Activated CD8-positive, alpha-beta T cell treated with anti-CD3 and anti-CD28 coated beads, Interleukin-2, amount 10 ng/mL, durations not matched to agents 7 days and 5 days (primary cell): ENCODE results near the gene ZNF385C. TPM values are rescaled to one million over a fixed set of nuclear protein-coding genes. Genes with fewer than 3 reads are reported as not detected.
A peak's percentile ranks its signal among the peaks of the same experiment; 100 is the strongest.

ENCODE experiments used
- ATAC-seq: fragments of 150-1000 bp; cut with Tn5 transposase; one replicate; pipeline ENCODE4 v1.10.0; 2021; ENCODE audit warnings: moderate library complexity
- CTCF ChIA-PET: fragments of 350-600 bp; sonication (Branson Sonifier 250); formaldehyde crosslinking; loops from one replicate; lab custom pipeline; 2021; ENCODE audit warnings: antibody characterized with exemption; lab: Charles Lee
- POLR2A ChIA-PET: fragments of 350-600 bp; sonication (Branson Sonifier 250); formaldehyde crosslinking; loops from one replicate; lab custom pipeline; 2021; ENCODE audit warnings: antibody characterized with exemption; lab: Charles Lee
- DNase-seq: peaks from one replicate; pipeline ENCODE4 v3.0.0-alpha.2; 2020
- H3K27ac Mint-ChIP-seq: one replicate; pipeline ENCODE4 v1.8.0; 2021; ENCODE audit warnings: mild to moderate bottlenecking, mixed read lengths
- H3K27me3 Mint-ChIP-seq: one replicate; pipeline ENCODE4 v1.8.0; 2021; ENCODE audit warnings: low read depth, mixed read lengths
- H3K36me3 Mint-ChIP-seq: one replicate; pipeline ENCODE4 v1.8.0; 2021; ENCODE audit warnings: low read depth, mixed read lengths
- H3K4me1 Mint-ChIP-seq: one replicate; pipeline ENCODE4 v1.8.0; 2021; ENCODE audit warnings: low read depth, mixed read lengths
- H3K4me3 Mint-ChIP-seq: one replicate; pipeline ENCODE4 v1.8.0; 2021; ENCODE audit warnings: mild to moderate bottlenecking, mixed read lengths
- H3K9me3 Mint-ChIP-seq: one replicate; pipeline ENCODE4 v1.8.0; 2022; ENCODE audit warnings: mixed read lengths; ENCODE audit not compliant: insufficient read depth
- total RNA-seq, 2 experiments: library from RNA; stranded (reverse); gene quantifications; one replicate each; pipeline ENCODE4 v1.2.3, GENCODE V29; 2021

The ZNF385C gene
- total RNA-seq, 2 experiments from 2014 or later = 0.23 to 0.47 TPM

DNA sequence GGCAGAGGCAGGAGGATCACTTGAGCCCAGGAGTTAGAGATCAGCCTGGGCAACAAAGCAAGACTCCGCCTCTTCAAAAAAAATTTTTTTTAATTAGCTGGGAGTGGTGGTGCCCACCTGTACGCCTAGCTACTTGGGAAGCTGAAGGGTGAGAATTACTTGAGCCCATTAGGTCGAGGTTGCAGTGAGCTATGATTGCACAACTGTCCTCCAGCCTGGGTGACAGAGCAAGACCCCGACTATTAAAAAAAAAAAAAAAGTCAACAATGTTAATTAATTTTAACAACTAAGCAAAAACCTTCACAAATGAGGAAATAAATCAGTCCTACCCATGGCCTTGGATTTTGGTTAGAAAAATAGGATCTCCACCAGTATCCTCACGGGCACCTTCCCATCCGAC lies 8.9 kb upstream of the ZNF385C start:
- ChIA-PET POLR2A (interaction anchor here (1.1 to 2.2 kb wide), 4 partner anchors 8 to 141 kb away, joined by 3 to 7 read pairs (median 3); partner anchors contain the start of gene CNP), CTCF (interaction anchor here (0.8 to 16.9 kb wide), 9 partner anchors 10 to 144 kb away, joined by 3 to 168 read pairs (median 6); partner anchors contain the start of genes DNAJC7, KAT2A and NKIRAS2)
- Mint-ChIP-seq H3K36me3 (peaks cover 56% of the 10 kb centered on the region), H3K9me3 (no peaks in the 10 kb centered on the region), H3K27me3 (no peaks in the 10 kb centered on the region), H3K4me1 (peaks cover 46% of the 10 kb centered on the region), H3K4me3 (no peak overlapping the region), H3K27ac (no peak overlapping the region)
- DNase-seq (no peak), ATAC-seq (no peak)

- Mint-ChIP-seq H3K36me3 (peaks cover 54% of the 10 kb centered on the region), H3K27me3 (no peaks in the 10 kb centered on the region), H3K9me3 (no peaks in the 10 kb centered on the region), H3K4me3 (no peak overlapping the region), H3K27ac (peak overlapping the region; percentile 46), H3K4me1 (peaks cover 36% of the 10 kb centered on the region)
- DNase-seq (no peak), ATAC-seq (no peak)
- CTCF ChIA-PET = interaction anchor here (1.4 to 16.9 kb wide), 6 partner anchors 35 to 90 kb away, joined by 3 to 168 read pairs (median 5); partner anchors contain the start of genes DNAJC7 and NKIRAS2
- POLR2A ChIA-PET = no interaction called here
Measured at GRCh38 chr17:42106009-42106408, 7.7 kb upstream of the ZNF385C start.

DNA sequence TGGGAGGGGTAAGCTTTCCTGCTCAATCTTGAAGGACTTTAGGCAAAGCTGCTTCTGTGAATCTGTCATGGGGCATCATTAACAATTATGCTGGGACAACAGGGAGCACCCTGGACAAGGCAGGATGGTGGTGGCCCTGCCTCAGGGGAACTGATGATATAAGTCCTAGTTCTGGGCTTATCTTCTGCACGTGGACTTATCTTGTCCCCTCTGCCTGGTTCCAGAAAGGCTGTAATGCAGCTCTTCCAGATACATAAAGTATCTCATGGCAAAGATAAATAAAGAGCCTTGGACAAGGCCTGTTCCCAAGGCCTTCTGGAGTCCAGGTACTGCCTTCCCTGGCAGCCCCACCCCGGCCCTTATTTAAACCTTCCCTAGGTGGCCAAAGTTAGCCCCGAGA lies 6.0 kb upstream of the ZNF385C start:
- DNase-seq = no peak
- ATAC-seq = no peak
- H3K27me3 Mint-ChIP-seq = no peaks in the 10 kb centered on the region
- peaks cover 43% of the 10 kb centered on the region for H3K36me3 Mint-ChIP-seq
- ChIA-PET CTCF (interaction anchor here (1.8 to 1.9 kb wide), 2 partner anchors 38 to 79 kb away, joined by 8 read pairs; no protein-coding TSS in a partner anchor), POLR2A (interaction anchor here (1.2 to 2.5 kb wide), 2 partner anchors 9 to 16 kb away, joined by 3 to 11 read pairs; partner anchors contain the start of gene DHX58)
- H3K27ac Mint-ChIP-seq = no peak overlapping the region
- no peak overlapping the region for H3K4me3 Mint-ChIP-seq
- peaks cover 24% of the 10 kb centered on the region for H3K4me1 Mint-ChIP-seq
- H3K9me3 Mint-ChIP-seq = no peaks in the 10 kb centered on the region

DNA sequence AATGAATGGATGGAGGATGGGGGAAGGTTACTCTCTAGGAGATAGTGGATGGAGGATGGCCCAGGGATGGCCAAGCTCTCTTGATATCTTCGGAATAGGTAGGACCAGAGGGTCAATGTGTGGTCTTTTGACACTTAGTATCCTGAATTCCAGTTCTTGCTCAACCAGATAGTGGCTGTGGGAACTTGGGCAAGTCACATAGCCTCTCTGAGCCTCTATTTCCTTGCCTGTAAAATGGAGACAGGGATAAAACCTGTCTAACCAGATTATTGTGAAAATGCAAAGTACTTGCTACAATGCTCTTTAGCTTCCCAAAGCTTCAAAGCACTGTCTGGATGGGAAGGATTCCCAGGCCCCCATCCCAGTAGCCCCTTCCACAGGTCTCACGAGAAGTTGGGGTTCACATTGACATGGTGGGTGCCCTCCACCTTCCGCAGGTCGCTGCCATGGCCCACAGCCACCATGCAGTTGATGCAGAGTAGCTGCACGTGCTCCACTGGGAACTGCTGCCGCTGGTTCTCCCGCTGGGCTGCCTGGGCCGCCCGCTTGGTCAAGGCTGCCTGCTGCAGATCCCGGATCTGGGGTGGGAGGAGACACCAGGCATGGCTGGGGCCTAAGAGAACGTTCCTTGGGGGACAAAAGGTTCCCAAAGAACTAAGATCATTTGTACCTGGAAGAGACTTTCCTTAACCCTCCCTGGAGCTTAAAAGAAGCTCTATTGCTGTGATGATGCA lies 5.1 kb upstream of the ZNF385C start:
- Mint-ChIP-seq H3K4me3 (no peak overlapping the region), H3K9me3 (no peaks in the 10 kb centered on the region), H3K27ac (no peak overlapping the region), H3K27me3 (no peaks in the 10 kb centered on the region), H3K36me3 (peaks cover 35% of the 10 kb centered on the region), H3K4me1 (peaks cover 17% of the 10 kb centered on the region)
- ChIA-PET POLR2A (interaction anchor here (1.2 to 2.5 kb wide), 3 partner anchors 10 to 87 kb away, joined by 3 to 11 read pairs (median 6); partner anchors contain the start of genes DHX58 and DNAJC7), CTCF (interaction anchor here (0.8 to 2.9 kb wide), 5 partner anchors 8 to 80 kb away, joined by 3 to 12 read pairs (median 8); no protein-coding TSS in a partner anchor)
- DNase-seq (no peak), ATAC-seq (no peak)

DNA sequence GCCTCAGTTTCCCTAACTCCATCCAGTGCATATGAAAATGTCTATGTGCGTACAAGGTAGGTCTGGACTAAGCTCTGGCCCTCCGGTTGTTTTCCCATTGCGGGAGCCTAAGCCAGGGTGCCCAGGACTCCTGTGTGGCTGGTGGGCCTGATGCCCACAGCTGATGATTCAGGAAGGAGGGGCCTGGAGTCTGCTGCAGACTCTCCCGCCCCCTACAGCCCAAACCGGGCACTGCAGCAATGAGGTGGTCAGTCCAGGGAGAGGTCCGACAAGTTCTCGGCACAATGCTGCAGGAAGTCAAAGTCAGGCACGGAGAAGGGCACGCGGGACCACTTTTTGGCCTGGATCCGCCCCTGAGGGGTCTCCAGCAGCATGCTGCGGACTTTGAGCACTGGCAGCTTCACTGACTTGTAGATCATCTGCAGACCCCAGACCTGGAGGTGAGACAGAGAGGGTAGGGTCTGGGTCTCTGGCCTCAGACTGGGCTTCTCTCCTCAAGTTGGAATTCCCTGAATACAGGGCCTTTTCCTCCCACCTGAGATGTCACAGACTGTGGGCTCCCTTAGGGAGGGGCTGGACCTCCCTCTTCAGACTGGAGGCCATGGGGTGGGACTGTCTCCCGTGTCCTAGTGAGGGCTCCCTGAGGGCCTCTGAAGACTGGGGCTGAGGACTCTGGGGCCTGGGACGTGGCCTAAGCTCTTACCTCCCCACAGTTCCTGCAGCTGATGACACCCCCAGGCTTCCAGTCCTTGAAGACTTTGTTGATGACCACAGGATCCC lies 3.4 kb upstream of the ZNF385C start:
- no peaks in the 10 kb centered on the region for H3K9me3 Mint-ChIP-seq
- H3K4me1 Mint-ChIP-seq = peaks cover 13% of the 10 kb centered on the region
- no peak overlapping the region for H3K4me3 Mint-ChIP-seq
- DNase-seq (peak; percentile 75), ATAC-seq (peak; percentile 66)
- peaks cover 24% of the 10 kb centered on the region for H3K36me3 Mint-ChIP-seq
- H3K27ac Mint-ChIP-seq = no peak overlapping the region
- ChIA-PET POLR2A (interaction anchor here (1.3 to 2.5 kb wide), 2 partner anchors 11 to 37 kb away, joined by 3 to 10 read pairs; partner anchors contain the start of gene DHX58), CTCF (interaction anchor here (0.6 to 2.9 kb wide), 20 partner anchors 8 to 84 kb away, joined by 3 to 32 read pairs (median 8); partner anchors contain the start of genes DHX58, DNAJC7 and NKIRAS2)
- H3K27me3 Mint-ChIP-seq = peaks cover 14% of the 10 kb centered on the region

DNA sequence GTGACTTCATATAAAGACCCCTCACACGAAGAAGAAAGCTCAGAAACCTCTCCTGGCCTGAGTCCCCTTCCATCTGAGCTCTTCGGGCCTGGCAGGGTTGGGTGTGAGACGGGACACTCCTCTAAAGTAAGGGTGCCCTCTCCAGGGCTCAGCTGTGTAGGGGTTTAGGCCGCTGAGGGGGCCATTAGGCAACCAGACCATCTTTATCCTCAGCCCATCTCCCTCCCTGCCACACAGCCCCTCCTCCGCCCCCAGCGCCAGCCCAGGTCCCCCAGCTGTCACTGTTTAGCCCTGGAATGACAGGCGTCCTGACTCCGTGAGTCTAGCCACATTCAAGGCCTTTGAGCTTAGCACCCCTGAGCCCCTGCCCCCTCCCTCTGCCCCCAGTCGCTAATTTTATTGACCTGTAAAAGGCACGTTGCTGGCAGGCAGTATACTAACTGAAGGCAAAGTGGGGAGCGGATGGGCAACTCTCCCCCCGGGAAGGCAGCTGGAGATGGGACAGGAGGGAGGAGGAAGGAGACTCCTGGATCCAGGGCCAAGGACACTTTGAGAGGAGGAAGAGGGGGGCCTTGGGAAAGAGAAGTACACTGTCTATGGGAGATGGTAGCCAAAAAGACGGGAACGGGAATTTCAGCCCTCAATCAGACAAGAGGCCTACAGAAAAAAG lies 592 bp upstream of the ZNF385C start:
- Mint-ChIP-seq H3K27me3 (peaks cover 19% of the 10 kb centered on the region), H3K27ac (no peak overlapping the region), H3K9me3 (no peaks in the 10 kb centered on the region), H3K4me1 (peaks cover 9% of the 10 kb centered on the region), H3K4me3 (no peak overlapping the region), H3K36me3 (peaks cover 9% of the 10 kb centered on the region)
- ChIA-PET CTCF (interaction anchor here (0.7 to 1.2 kb wide), 4 partner anchors 11 to 136 kb away, joined by 3 to 4 read pairs (median 4); partner anchors contain the start of gene NKIRAS2), POLR2A (interaction anchor here (0.8 to 1.7 kb wide), 3 partner anchors 9 to 133 kb away, joined by 3 to 14 read pairs (median 3); partner anchors contain the start of gene DHX58)
- ATAC-seq (no peak), DNase-seq (no peak)

DNA sequence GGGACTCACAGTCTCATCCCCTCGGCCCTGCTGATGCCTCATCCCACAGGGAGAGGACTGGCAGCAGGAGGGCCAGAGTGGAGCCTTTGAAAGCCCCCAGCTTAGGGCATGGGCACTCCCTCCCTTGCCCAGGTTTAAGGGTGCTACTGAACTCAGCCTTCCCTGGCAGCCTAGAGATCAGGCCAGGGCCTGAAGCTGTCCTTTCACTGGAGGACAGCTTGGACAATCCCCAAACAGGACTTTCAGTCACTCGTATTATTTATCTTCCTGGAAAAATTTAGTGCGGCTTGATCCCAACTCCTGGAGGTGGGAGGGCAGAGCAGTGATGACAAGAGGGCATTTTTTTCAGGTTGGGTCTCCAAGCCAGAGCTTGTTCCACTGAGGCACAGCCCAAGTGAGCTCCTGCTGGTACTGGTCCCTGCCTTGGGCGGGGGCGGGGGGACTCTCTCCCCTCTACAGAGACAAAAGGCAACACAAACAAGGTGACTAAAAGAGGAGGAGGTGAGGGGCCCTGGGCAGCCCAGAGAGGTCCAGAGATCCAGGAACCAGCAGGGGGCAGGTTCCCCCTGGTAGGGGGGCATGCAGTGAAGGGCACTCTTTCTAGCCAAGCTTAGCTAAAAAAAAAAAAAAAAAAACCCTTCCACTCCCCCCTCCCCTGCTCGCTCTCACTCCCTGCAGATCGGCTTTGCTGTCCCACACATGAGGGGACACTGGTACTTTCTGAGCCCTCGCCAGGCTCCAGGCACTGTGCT lies 1.7 kb downstream of the ZNF385C start:
- no peak overlapping the region for H3K4me3 Mint-ChIP-seq

GRCh38 chr17:42094375-42095069 lies 3.8 kb downstream of the ZNF385C start:
- Mint-ChIP-seq H3K27me3 (peaks cover 29% of the 10 kb centered on the region), H3K4me1 (peaks cover 11% of the 10 kb centered on the region), H3K9me3 (no peaks in the 10 kb centered on the region), H3K27ac (no peak overlapping the region), H3K4me3 (no peak overlapping the region), H3K36me3 (no peaks in the 10 kb centered on the region)
- no peak for DNase-seq
- POLR2A ChIA-PET = no interaction called here
- CTCF ChIA-PET = no interaction called here
- no peak for ATAC-seq

More for the DNA sequence above, 1.7 kb downstream of the ZNF385C start:
- Mint-ChIP-seq H3K9me3 (no peaks in the 10 kb centered on the region), H3K27me3 (peaks cover 19% of the 10 kb centered on the region), H3K36me3 (peaks cover 2% of the 10 kb centered on the region), H3K27ac (no peak overlapping the region), H3K4me1 (peaks cover 11% of the 10 kb centered on the region)
- DNase-seq (no peak), ATAC-seq (no peak)
- ChIA-PET POLR2A (no interaction called here), CTCF (interaction anchor here (1.0 to 1.6 kb wide), 5 partner anchors 20 to 76 kb away, joined by 3 to 5 read pairs (median 3); partner anchors contain the start of gene NKIRAS2)

DNA sequence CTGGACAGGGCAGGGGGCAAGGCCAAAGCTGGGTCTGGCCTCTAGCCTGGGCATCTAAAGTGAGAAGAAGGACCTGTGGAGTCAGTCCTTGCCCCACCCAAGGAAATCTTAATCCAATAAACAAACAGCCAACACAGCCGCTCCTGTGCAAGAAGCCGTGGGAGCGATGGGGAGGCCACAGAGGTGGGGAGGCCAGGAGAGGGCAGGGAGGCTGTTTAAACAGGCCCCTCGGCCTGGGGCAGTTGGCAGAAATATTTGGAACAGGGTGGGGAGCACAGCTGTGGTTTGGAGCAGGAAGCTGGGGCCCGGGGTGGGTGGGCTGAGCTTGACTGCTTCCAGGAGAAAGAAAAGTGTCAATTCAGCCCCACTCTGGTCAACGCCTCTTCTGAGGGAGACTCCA lies 5.3 kb downstream of the ZNF385C start:
- Mint-ChIP-seq H3K27me3 (peaks cover 28% of the 10 kb centered on the region), H3K36me3 (no peaks in the 10 kb centered on the region), H3K27ac (no peak overlapping the region), H3K4me3 (no peak overlapping the region), H3K9me3 (no peaks in the 10 kb centered on the region), H3K4me1 (peaks cover 7% of the 10 kb centered on the region)
- DNase-seq (no peak), ATAC-seq (no peak)
- ChIA-PET CTCF (no interaction called here), POLR2A (no interaction called here)
